Smooth muscle cell (in vitro differentiated cells): ENCODE data around the gene CHMP1B. TPM values are rescaled to one million over a fixed set of nuclear protein-coding genes. Genes with fewer than 3 reads are reported as not detected.

Source experiments
- DNase-seq: peaks from one replicate; lab custom pipeline; 2025; ENCODE audit not compliant: unreplicated experiment; lab: John Stamatoyannopoulos, UW
- H2AFZ ChIP-seq: fragments of 200-600 bp; sonication (generic); 2 replicates; pipeline ENCODE4 v1.6.0; 2016; ENCODE audit warnings: antibody characterized with exemption, low read depth, mild to moderate bottlenecking
- H3F3A ChIP-seq: fragments of 200-600 bp; sonication (generic); 2 replicates; pipeline ENCODE4 v1.6.0; 2017; ENCODE audit warnings: antibody characterized with exemption, low read depth
- H3K27ac ChIP-seq: fragments of 200-600 bp; sonication (generic); 2 replicates; pipeline ENCODE4 v1.5.1; 2016; ENCODE audit warnings: low read depth, mild to moderate bottlenecking
- H3K27me3 ChIP-seq: fragments of 200-600 bp; sonication (generic); 2 replicates; pipeline ENCODE4 v1.6.1; 2016; ENCODE audit warnings: low read depth, mild to moderate bottlenecking
- H3K36me3 ChIP-seq: fragments of 200-600 bp; sonication (generic); 2 replicates; pipeline ENCODE4 v1.5.1; 2016; ENCODE audit warnings: low read depth
- H3K4me1 ChIP-seq: fragments of 200-600 bp; sonication (generic); 2 replicates; pipeline ENCODE4 v1.5.1; 2016; ENCODE audit warnings: low read depth
- H3K4me2 ChIP-seq: fragments of 200-600 bp; sonication (generic); 2 replicates; pipeline ENCODE4 v1.6.0; 2016; ENCODE audit warnings: mild to moderate bottlenecking
- H3K4me3 ChIP-seq: fragments of 200-600 bp; sonication (generic); 2 replicates; pipeline ENCODE4 v1.5.1; 2016; ENCODE audit warnings: mild to moderate bottlenecking
- H3K79me2 ChIP-seq: fragments of 200-600 bp; sonication (generic); 2 replicates; pipeline ENCODE4 v1.6.0; 2016; ENCODE audit warnings: low read depth, mild to moderate bottlenecking
- H3K9ac ChIP-seq: fragments of 200-600 bp; sonication (generic); 2 replicates; pipeline ENCODE4 v1.6.0; 2016; ENCODE audit warnings: low read depth
- H3K9me3 ChIP-seq: fragments of 200-600 bp; sonication (generic); replicated peaks from 2 replicates; pipeline ENCODE4 v1.5.1; 2016; ENCODE audit warnings: low read depth
- H4K20me1 ChIP-seq: fragments of 200-600 bp; sonication (generic); 2 replicates; pipeline ENCODE4 v1.6.0; 2016; ENCODE audit warnings: low read depth
- CTCF ChIP-seq: fragments of 200-600 bp; sonication (generic); IDR thresholded peaks from 2 replicates; pipeline ENCODE4 v1.5.1; 2017; ENCODE audit warnings: borderline replicate concordance, mild to moderate bottlenecking, antibody characterized with exemption; ENCODE audit not compliant: insufficient read depth, poor library complexity, severe bottlenecking
- WGBS: methylation state at CpG from one replicate; pipeline ENCODE4 v1.1.7; 2016; ENCODE audit warnings: low lambda C conversion rate; 5-methylcytosine and 5-hydroxymethylcytosine counted together
- polyA plus RNA-seq: library from polyadenylated mRNA; unstranded; fragments of >200 nt; fragmentation: Nextera tagmentation; extraction: Ambion mirVana; gene quantifications from 2 replicates; pipeline ENCODE4 v1.2.1, GENCODE V29; 2016
- total RNA-seq: library from RNA; depleted of rRNA; stranded (reverse); fragments of >200 nt; gene quantifications from 2 replicates; pipeline ENCODE4 v1.2.3, GENCODE V29; 2014

Gene CHMP1B
- total and polyA plus RNA-seq, 2 experiments from 2014 or later: 35.6 to 54.6 TPM

GRCh38 chr18:11834772-11835171 lies 16.4 kb upstream of the CHMP1B start:
- Histone ChIP-seq H3K9ac (no peak overlapping the region), H3K9me3 (no peaks in the 10 kb centered on the region), H3K4me2 (no peak overlapping the region), H3K27ac (no peak overlapping the region), H4K20me1 (no peaks in the 10 kb centered on the region), H3K79me2 (no peaks in the 10 kb centered on the region), H3K4me1 (no peaks in the 10 kb centered on the region), H3K36me3 (no peaks in the 10 kb centered on the region), H3K27me3 (no peaks in the 10 kb centered on the region), H3F3A (no peaks in the 10 kb centered on the region), H3K4me3 (no peak overlapping the region), H2AFZ (no peak overlapping the region)
- 91% methylated on average over 5 of the region's 5 CpGs for WGBS
- DNase-seq: no peak
- TF ChIP-seq CTCF: no peak

- DNase-seq: no peak
- H2AFZ ChIP-seq: no peak overlapping the region
- 93% methylated on average over 6 of the region's 6 CpGs for WGBS
- H3K4me3 ChIP-seq: no peak overlapping the region
- H4K20me1 ChIP-seq: no peaks in the 10 kb centered on the region
- no peak overlapping the region for H3K4me2 ChIP-seq
- no peaks in the 10 kb centered on the region for H3F3A ChIP-seq
- H3K27me3 ChIP-seq: no peaks in the 10 kb centered on the region
- no peaks in the 10 kb centered on the region for H3K9me3 ChIP-seq
- H3K27ac ChIP-seq: no peak overlapping the region
- no peak overlapping the region for H3K9ac ChIP-seq
- no peaks in the 10 kb centered on the region for H3K79me2 ChIP-seq
- H3K36me3 ChIP-seq: no peaks in the 10 kb centered on the region
- no peak for TF ChIP-seq CTCF
- no peaks in the 10 kb centered on the region for H3K4me1 ChIP-seq
Measured at GRCh38 chr18:11839556-11839955, 11.7 kb upstream of the CHMP1B start.

GRCh38 chr18:11840493-11840892 lies 10.7 kb upstream of the CHMP1B start:
- Histone ChIP-seq H3K27me3 (no peaks in the 10 kb centered on the region), H3K4me2 (no peak overlapping the region), H3K9me3 (no peaks in the 10 kb centered on the region), H3K4me3 (no peak overlapping the region), H3K27ac (no peak overlapping the region), H2AFZ (no peak overlapping the region), H3F3A (no peaks in the 10 kb centered on the region), H4K20me1 (no peaks in the 10 kb centered on the region), H3K79me2 (no peaks in the 10 kb centered on the region), H3K9ac (no peak overlapping the region), H3K36me3 (no peaks in the 10 kb centered on the region), H3K4me1 (no peaks in the 10 kb centered on the region)
- TF ChIP-seq CTCF: no peak
- DNase-seq: no peak
- WGBS: 75% methylated on average over 6 of the region's 6 CpGs

GRCh38 chr18:11842562-11842961 lies 8.7 kb upstream of the CHMP1B start:
- Histone ChIP-seq H4K20me1 (no peaks in the 10 kb centered on the region), H3K79me2 (no peaks in the 10 kb centered on the region), H3K9ac (no peak overlapping the region), H3K4me1 (no peaks in the 10 kb centered on the region), H3K27ac (no peak overlapping the region), H3K4me3 (no peak overlapping the region), H3K9me3 (no peaks in the 10 kb centered on the region), H3K4me2 (no peak overlapping the region), H3F3A (no peaks in the 10 kb centered on the region), H3K36me3 (no peaks in the 10 kb centered on the region), H3K27me3 (no peaks in the 10 kb centered on the region), H2AFZ (no peak overlapping the region)
- DNase-seq: no peak
- TF ChIP-seq CTCF: no peak
- 94% methylated on average over 5 of the region's 5 CpGs for WGBS
